Measurements from ENCODE around the gene ASH1L.
"Not testable (repeated sequence)": the region's sequence is repeated elsewhere in the genome, so short reads cannot be mapped to it uniquely, and the experiment has no call there.

Gene ASH1L

GRCh38 chr1:155488419-155488818, 74.2 kb downstream of the ASH1L start:
- DNase-seq: not testable (repeated sequence)

- no peak for DNase-seq
These were observed 75.1 kb downstream of the ASH1L start for GRCh38 chr1:155487541-155487940.

GRCh38 chr1:155486952-155487351, 75.7 kb downstream of the ASH1L start:
- DNase-seq: not testable (repeated sequence)

- DNase-seq: no peak
These were observed 76.7 kb downstream of the ASH1L start for GRCh38 chr1:155485945-155486344.

- DNase-seq: no peak
These were observed 77.4 kb downstream of the ASH1L start for GRCh38 chr1:155485222-155485621.

- DNase-seq: no peak
These were observed 80.8 kb downstream of the ASH1L start for GRCh38 chr1:155481741-155482241.

- DNase-seq: no peak
These were observed 83.4 kb downstream of the ASH1L start for GRCh38 chr1:155479205-155479604.

GRCh38 chr1:155478270-155478852, 84.2 kb downstream of the ASH1L start:
- no peak for DNase-seq

- DNase-seq: no peak
These were observed 88.5 kb downstream of the ASH1L start for GRCh38 chr1:155474146-155474545.

- no peak for DNase-seq
These were observed 89.3 kb downstream of the ASH1L start for GRCh38 chr1:155473151-155473821.

GRCh38 chr1:155472491-155473083, 90.0 kb downstream of the ASH1L start:
- no peak for DNase-seq

GRCh38 chr1:155471891-155472290, 90.7 kb downstream of the ASH1L start:
- no peak for DNase-seq

- DNase-seq: no peak
These were observed 91.6 kb downstream of the ASH1L start for GRCh38 chr1:155471026-155471425.

GRCh38 chr1:155466996-155467395, 95.6 kb downstream of the ASH1L start:
- no peak for DNase-seq

GRCh38 chr1:155466617-155466972, 96.0 kb downstream of the ASH1L start:
- DNase-seq: no peak

- DNase-seq: no peak
These were observed 98.5 kb downstream of the ASH1L start for GRCh38 chr1:155463865-155464650.

- DNase-seq: no peak
These were observed 104.5 kb downstream of the ASH1L start for GRCh38 chr1:155458111-155458510.

- no peak for DNase-seq
These were observed 105.3 kb downstream of the ASH1L start for GRCh38 chr1:155457266-155457665.

GRCh38 chr1:155455588-155456195, 106.9 kb downstream of the ASH1L start:
- no peak for DNase-seq

GRCh38 chr1:155454096-155454495, 108.5 kb downstream of the ASH1L start:
- DNase-seq: no peak

- DNase-seq: no peak
These were observed 109.5 kb downstream of the ASH1L start for GRCh38 chr1:155453141-155453540.

- DNase-seq: no peak
These were observed 111.4 kb downstream of the ASH1L start for GRCh38 chr1:155451199-155451598.

GRCh38 chr1:155442431-155442830, 120.2 kb downstream of the ASH1L start:
- not testable (repeated sequence) for DNase-seq

All from activated T-cell treated with anti-CD3 and anti-CD28 coated beads, Interleukin-2, amount 50 U/mL, for 48 hours (primary cell).